Measurements from ENCODE around the gene ZNF343. TPM values are rescaled to one million over a fixed set of nuclear protein-coding genes. Genes with fewer than 3 reads are reported as not detected.
"Not testable (repeated sequence)": the region's sequence is repeated elsewhere in the genome, so short reads cannot be mapped to it uniquely, and the experiment has no call there.

Gene ZNF343
- total and polyA plus RNA-seq, 2 of the 4 experiments (the other 2 are of a cell fraction) = 7.8 to 26.2 TPM

GRCh38 chr20:2506426-2506825, 2.3 kb downstream of the ZNF343 start:
- ATAC-seq (ENCODE audit: low read depth); H3K14ac ChIP-seq (replicated peaks; ENCODE audit: low read depth, low read length); H3K36me3 ChIP-seq (ENCODE audit: control insufficient read depth, insufficient read depth, low read length); H3K4me3 ChIP-seq (ENCODE audit: insufficient read depth, low read depth, low read length); H3K56ac ChIP-seq (ENCODE audit: extremely low read depth, insufficient read depth, low read length); POLR2A ChIA-PET (ENCODE audit: unreplicated experiment); H2BK120ac ChIP-seq (ENCODE audit: low read depth, low read length); H2AK9ac ChIP-seq (replicated peaks; ENCODE audit: low read depth, low read length, poor library complexity); H2BK15ac ChIP-seq (ENCODE audit: low read depth, low read length); H3K23ac ChIP-seq (ENCODE audit: low read depth, low read length); H3K9me3 ChIP-seq (ENCODE audit: control insufficient read depth, insufficient read depth, low read length); H2BK5ac ChIP-seq (ENCODE audit: low read depth, low read length, poor library complexity, severe bottlenecking); H3K4me2 ChIP-seq (ENCODE audit: low read depth, low read length); BruUV-seq (replicated peaks); H3K4ac ChIP-seq (ENCODE audit: low read depth, low read length); DNase-seq; dilution Hi-C loops (cut with HindIII; ENCODE audit: low sequenced_read_pairs, unreplicated experiment); H3K18ac ChIP-seq (ENCODE audit: low read depth, low read length); H4K91ac ChIP-seq (ENCODE audit: insufficient read depth, low read depth, low read length); CTCF ChIA-PET; H2AK5ac ChIP-seq (ENCODE audit: low read depth, low read length); H3K27ac ChIP-seq (ENCODE audit: insufficient read depth, low read length); H2BK20ac ChIP-seq (ENCODE audit: low read depth, low read length); H2AFZ ChIP-seq (replicated peaks; ENCODE audit: low read length, poor library complexity); H3K9ac ChIP-seq (ENCODE audit: low read depth, low read length); H4K5ac ChIP-seq (ENCODE audit: low read depth, low read length); H3K9me1 ChIP-seq (ENCODE audit: insufficient read depth, low read length); H4K20me1 ChIP-seq (ENCODE audit: insufficient read depth, low read length); intact Hi-C loops (cut with micrococcal nuclease); H4K8ac ChIP-seq (ENCODE audit: low read depth in 2 of 2, low read length in 2 of 2); H3K27me3 ChIP-seq (ENCODE audit: control insufficient read depth, insufficient read depth, low read length); H3K4me1 ChIP-seq (ENCODE audit: control insufficient read depth, insufficient read depth, low read length): not testable (repeated sequence)
- H3K79me1 ChIP-seq (ENCODE audit: low read depth in 1 of 2, low read length in 2 of 2) = peaks cover 5 to 26% of the 10 kb centered on the region in 2 experiments; a peak in 3 of 4 replicates
- in situ Hi-C loops (cut with MboI; ENCODE audit: low sequenced_read_pairs) = loop anchor here (25.0 kb wide), 1 partner anchor 331 kb away; the partner anchor contains the start of genes PCED1A and VPS16
- no CpG with 5 or more reads among the region's 5 CpGs for WGBS, 2 experiments (ENCODE audit: extremely low coverage in 2 of 2, insufficient read length in 1 of 2)

- dilution Hi-C loops (cut with HindIII; ENCODE audit: low sequenced_read_pairs, unreplicated experiment); H3K9me1 ChIP-seq (ENCODE audit: insufficient read depth, low read length); CTCF ChIA-PET; H2AFZ ChIP-seq (replicated peaks; ENCODE audit: low read length, poor library complexity); H3K56ac ChIP-seq (ENCODE audit: extremely low read depth, insufficient read depth, low read length); H3K4me1 ChIP-seq (ENCODE audit: control insufficient read depth, insufficient read depth, low read length); H3K23ac ChIP-seq (ENCODE audit: low read depth, low read length); H4K20me1 ChIP-seq (ENCODE audit: insufficient read depth, low read length); H3K18ac ChIP-seq (ENCODE audit: low read depth, low read length); H4K91ac ChIP-seq (ENCODE audit: insufficient read depth, low read depth, low read length); H3K27ac ChIP-seq (ENCODE audit: insufficient read depth, low read length); ATAC-seq (ENCODE audit: low read depth); H3K9ac ChIP-seq (ENCODE audit: low read depth, low read length); H3K4ac ChIP-seq (ENCODE audit: low read depth, low read length); DNase-seq; H2BK5ac ChIP-seq (ENCODE audit: low read depth, low read length, poor library complexity, severe bottlenecking); H2BK120ac ChIP-seq (ENCODE audit: low read depth, low read length); H2BK20ac ChIP-seq (ENCODE audit: low read depth, low read length); H3K36me3 ChIP-seq (ENCODE audit: control insufficient read depth, insufficient read depth, low read length); H2AK5ac ChIP-seq (ENCODE audit: low read depth, low read length); intact Hi-C loops (cut with micrococcal nuclease); H3K27me3 ChIP-seq (ENCODE audit: control insufficient read depth, insufficient read depth, low read length); H2AK9ac ChIP-seq (replicated peaks; ENCODE audit: low read depth, low read length, poor library complexity); POLR2A ChIA-PET (ENCODE audit: unreplicated experiment); H3K14ac ChIP-seq (replicated peaks; ENCODE audit: low read depth, low read length); H4K8ac ChIP-seq (ENCODE audit: low read depth in 2 of 2, low read length in 2 of 2); H4K5ac ChIP-seq (ENCODE audit: low read depth, low read length); BruUV-seq (replicated peaks); H3K9me3 ChIP-seq (ENCODE audit: control insufficient read depth, insufficient read depth, low read length); H3K4me3 ChIP-seq (ENCODE audit: insufficient read depth, low read depth, low read length); H2BK15ac ChIP-seq (ENCODE audit: low read depth, low read length); H3K4me2 ChIP-seq (ENCODE audit: low read depth, low read length): not testable (repeated sequence)
- peaks cover 8 to 29% of the 10 kb centered on the region in 2 experiments; a peak in 3 of 4 replicates for H3K79me1 ChIP-seq (ENCODE audit: low read depth in 1 of 2, low read length in 2 of 2)
- WGBS, 2 experiments (ENCODE audit: extremely low coverage in 2 of 2, insufficient read length in 1 of 2) = no CpG with 5 or more reads among the region's 2 CpGs
- in situ Hi-C loops (cut with MboI; ENCODE audit: low sequenced_read_pairs) = loop anchor here (25.0 kb wide), 1 partner anchor 332 kb away; the partner anchor contains the start of genes PCED1A and VPS16
Observed at GRCh38 chr20:2504803-2505202, 3.9 kb downstream of the ZNF343 start.

Measured in IMR-90 (cell line).